ENCODE measurements around the gene SERTAD1.
"Not testable (repeated sequence)": the region's sequence is repeated elsewhere in the genome, so short reads cannot be mapped to it uniquely, and the experiment has no call there.

SERTAD1 gene

GRCh38 chr19:40444000-40444824 lies 18.4 kb upstream of the SERTAD1 start, which contains the start of gene SERTAD3:
TSS of gene SERTAD3 (minus strand) at chr19:40444335. CDS start at chr19:40442080, 2,255 bp downstream.
- Histone ChIP-seq H3K9me3 (ENCODE audit: low read depth, low read length) (no peaks in the 10 kb centered on the region), H3K4me3 (peak within 1 kb of the TSS; percentile 100)

GRCh38 chr19:40443131-40443999 lies 17.6 kb upstream of the SERTAD1 start:
- H3K36me3 ChIP-seq (ENCODE audit: insufficient read depth, low read length): peaks cover 21% of the 10 kb centered on the region

More at GRCh38 chr19:40444000-40444824, 18.4 kb upstream of the SERTAD1 start, which contains the start of gene SERTAD3:
- peak; percentile 69 for DNase-seq (ENCODE audit: low read depth, low spot score)
- peaks cover 21% of the 10 kb centered on the region for H3K36me3 ChIP-seq (ENCODE audit: insufficient read depth, low read length)
- peak within 1 kb of the TSS; percentile 95 for H3K9ac ChIP-seq (ENCODE audit: insufficient read length)
- H3K27ac ChIP-seq: peak within 1 kb of the TSS; percentile 98
- peak; percentile 43 for TF ChIP-seq FOXP2 (optimal IDR thresholded peaks at IDR 0.05; ENCODE audit: control extremely low read depth, extremely low read length, insufficient read depth)
- peak; percentile 87; the same call in 1 of the 2 replicates for TF ChIP-seq POLR2AphosphoS5 (IDR thresholded peaks at IDR 0.05; ENCODE audit: borderline replicate concordance, low read depth, low read length)
- TF ChIP-seq EZH2 (IDR thresholded peaks at IDR 0.05): no peak

DNA sequence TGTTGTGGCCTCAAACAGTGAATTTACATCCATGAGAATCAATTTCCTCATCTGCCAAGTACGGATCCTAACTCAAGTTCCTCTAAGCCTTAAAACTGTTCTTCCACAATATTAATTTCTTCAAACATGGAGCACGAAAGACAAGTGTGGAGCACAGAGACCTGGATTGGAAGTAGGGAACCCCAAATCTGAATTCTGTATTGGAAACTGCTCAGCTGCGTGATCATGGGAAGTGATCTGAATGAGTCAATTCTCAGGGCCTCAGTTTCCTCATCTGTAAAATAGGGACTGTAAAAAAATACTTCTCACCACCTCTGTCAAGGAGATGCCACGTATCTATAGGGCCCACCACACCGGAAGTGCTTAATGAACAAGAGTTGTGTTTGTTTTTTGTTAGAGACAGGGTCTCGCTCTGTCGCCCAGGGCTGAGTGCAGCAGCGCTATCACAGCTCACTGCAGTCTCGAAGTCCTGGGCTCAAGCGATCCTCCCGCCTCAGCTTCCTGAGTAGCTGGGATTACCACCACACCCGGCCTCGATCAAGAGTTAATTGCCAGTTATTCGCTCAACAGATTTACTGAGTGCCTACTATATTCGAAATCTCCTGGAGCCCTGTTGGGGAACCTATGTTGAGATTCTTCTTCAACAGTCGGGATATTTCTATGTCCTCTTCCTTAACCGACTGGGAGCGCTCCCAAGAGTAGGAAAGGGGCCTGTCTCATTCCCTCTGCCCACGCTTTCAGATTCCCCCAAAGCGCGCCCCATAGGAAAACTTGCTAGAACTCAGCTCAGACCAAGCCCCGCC lies 16.7 kb upstream of the SERTAD1 start:
- H3K9me3 ChIP-seq (ENCODE audit: low read depth, low read length): no peaks in the 10 kb centered on the region
- H3K27ac ChIP-seq: peak overlapping the region; percentile 90
- TF ChIP-seq EZH2 (IDR thresholded peaks at IDR 0.05): no peak
- TF ChIP-seq FOXP2 (optimal IDR thresholded peaks at IDR 0.05; ENCODE audit: control extremely low read depth, extremely low read length, insufficient read depth): no peak
- H3K36me3 ChIP-seq (ENCODE audit: insufficient read depth, low read length): peaks cover 21% of the 10 kb centered on the region
- H3K4me3 ChIP-seq: peak overlapping the region; percentile 100
- DNase-seq (ENCODE audit: low read depth, low spot score): no peak
- H3K9ac ChIP-seq (ENCODE audit: insufficient read length): peak overlapping the region; percentile 87

More at GRCh38 chr19:40443131-40443999, 17.6 kb upstream of the SERTAD1 start:
- Histone ChIP-seq H3K4me3 (peak overlapping the region; percentile 100), H3K27ac (peak overlapping the region; percentile 98), H3K9me3 (ENCODE audit: low read depth, low read length) (no peaks in the 10 kb centered on the region), H3K9ac (ENCODE audit: insufficient read length) (peak overlapping the region; percentile 95)
- DNase-seq (ENCODE audit: low read depth, low spot score): peak; percentile 97
- TF ChIP-seq EZH2 (IDR thresholded peaks at IDR 0.05): no peak
- TF ChIP-seq POLR2AphosphoS5 (IDR thresholded peaks at IDR 0.05; ENCODE audit: borderline replicate concordance, low read depth, low read length): peak; percentile 83

DNA sequence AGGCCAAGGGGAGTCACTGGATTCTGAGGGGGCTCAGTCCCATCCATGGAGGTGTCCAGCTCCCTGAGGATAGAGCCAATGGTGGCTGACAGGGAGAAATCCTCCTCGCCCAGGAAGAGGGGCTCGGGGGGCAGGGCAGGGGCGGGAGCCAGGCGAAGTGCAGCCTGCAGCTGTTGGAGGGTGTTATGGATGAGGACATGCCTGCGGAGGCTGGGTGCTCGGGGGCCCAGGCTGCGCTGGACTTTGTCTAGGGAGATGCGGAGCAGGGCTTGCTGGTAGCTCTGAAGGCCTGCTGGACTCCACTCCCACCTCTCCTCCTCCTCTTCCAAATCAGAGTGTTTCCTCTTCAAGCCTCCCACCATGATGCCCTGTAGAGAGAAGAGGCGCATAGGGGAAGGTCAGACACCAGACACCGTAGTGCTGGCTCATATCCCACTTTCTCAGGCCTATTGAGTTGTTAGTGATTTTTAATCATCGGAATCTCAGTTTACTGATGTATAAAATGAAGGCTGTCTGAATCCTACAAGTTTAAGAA lies 16.0 kb upstream of the SERTAD1 start:
- Histone ChIP-seq H3K36me3 (ENCODE audit: insufficient read depth, low read length) (peaks cover 21% of the 10 kb centered on the region), H3K9ac (ENCODE audit: insufficient read length) (peak overlapping the region; percentile 87), H3K27ac (peak overlapping the region; percentile 90), H3K9me3 (ENCODE audit: low read depth, low read length) (no peaks in the 10 kb centered on the region), H3K4me3 (peak overlapping the region; percentile 100)
- DNase-seq (ENCODE audit: low read depth, low spot score): no peak
- TF ChIP-seq POLR2AphosphoS5 (IDR thresholded peaks at IDR 0.05; ENCODE audit: borderline replicate concordance, low read depth, low read length): no peak
- no peak for TF ChIP-seq EZH2 (IDR thresholded peaks at IDR 0.05)
- TF ChIP-seq FOXP2 (optimal IDR thresholded peaks at IDR 0.05; ENCODE audit: control extremely low read depth, extremely low read length, insufficient read depth): no peak

DNA sequence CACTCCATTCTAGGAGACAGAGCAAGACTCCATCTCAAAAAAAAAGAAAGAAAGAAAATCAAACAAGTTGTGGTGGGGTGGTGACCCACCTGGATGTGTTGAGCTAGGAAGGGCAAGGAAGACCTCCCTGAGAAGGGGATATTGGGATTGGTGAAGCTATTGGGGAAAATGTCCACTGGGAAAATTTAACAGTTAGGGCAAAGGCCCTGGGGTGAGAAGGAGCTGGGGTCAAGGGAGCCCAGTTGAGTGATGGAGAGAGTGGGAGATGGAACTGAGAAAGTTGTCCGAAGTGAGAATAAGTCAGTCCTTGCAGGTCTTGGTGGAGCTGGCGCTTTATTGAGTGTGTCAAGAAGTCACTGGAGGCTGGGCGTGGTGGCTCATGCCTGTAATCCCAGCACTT lies 12.5 kb upstream of the SERTAD1 start:
- no peak for DNase-seq (ENCODE audit: low read depth, low spot score)
- Histone ChIP-seq H3K9ac (ENCODE audit: insufficient read length) (no peak overlapping the region), H3K27ac (no peak overlapping the region), H3K4me3 (no peak overlapping the region), H3K36me3 (ENCODE audit: insufficient read depth, low read length) (peaks cover 21% of the 10 kb centered on the region), H3K9me3 (ENCODE audit: low read depth, low read length) (no peaks in the 10 kb centered on the region)
- TF ChIP-seq EZH2 (IDR thresholded peaks at IDR 0.05) (no peak), FOXP2 (optimal IDR thresholded peaks at IDR 0.05; ENCODE audit: control extremely low read depth, extremely low read length, insufficient read depth) (no peak), POLR2AphosphoS5 (IDR thresholded peaks at IDR 0.05; ENCODE audit: borderline replicate concordance, low read depth, low read length) (no peak)

- Histone ChIP-seq H3K9me3 (ENCODE audit: low read depth, low read length) (no peaks in the 10 kb centered on the region), H3K36me3 (ENCODE audit: insufficient read depth, low read length) (no peaks in the 10 kb centered on the region), H3K9ac (ENCODE audit: insufficient read length) (peak overlapping the region; percentile 62), H3K27ac (peak overlapping the region; percentile 78), H3K4me3 (0 out of 2 replicates have a peak overlapping the region, but pooled peaks have one; percentile 4)
- TF ChIP-seq POLR2AphosphoS5 (IDR thresholded peaks at IDR 0.05; ENCODE audit: borderline replicate concordance, low read depth, low read length) (no peak), FOXP2 (optimal IDR thresholded peaks at IDR 0.05; ENCODE audit: control extremely low read depth, extremely low read length, insufficient read depth) (no peak), EZH2 (IDR thresholded peaks at IDR 0.05) (no peak)
- no peak for DNase-seq (ENCODE audit: low read depth, low spot score)
Measured at GRCh38 chr19:40433391-40434216, 7.8 kb upstream of the SERTAD1 start.

DNA sequence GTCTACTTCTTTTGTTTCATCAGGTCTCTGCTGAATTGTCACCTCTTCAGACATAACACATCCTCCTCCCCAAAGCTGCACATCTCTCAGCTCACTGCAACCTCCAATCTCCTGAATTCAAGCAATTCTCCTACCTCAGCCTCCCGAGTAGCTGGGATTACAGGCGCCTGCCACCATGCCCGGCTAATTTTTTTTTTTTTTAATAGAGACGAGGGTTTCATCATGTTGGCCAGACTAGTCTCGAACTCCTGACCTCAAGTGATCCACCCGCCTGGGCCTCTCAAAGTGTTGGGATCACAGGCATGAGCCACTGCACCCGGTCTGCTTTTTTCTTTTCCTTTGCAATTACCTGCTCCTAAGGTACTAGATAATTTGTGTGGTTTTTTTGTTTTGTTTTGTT lies 7.0 kb upstream of the SERTAD1 start:
- DNase-seq (ENCODE audit: low read depth, low spot score); H3K9ac ChIP-seq (ENCODE audit: insufficient read length); H3K36me3 ChIP-seq (ENCODE audit: insufficient read depth, low read length); H3K4me3 ChIP-seq; H3K9me3 ChIP-seq (ENCODE audit: low read depth, low read length): not testable (repeated sequence)
- peak overlapping the region; percentile 78; the same call in 1 of the 2 replicates for H3K27ac ChIP-seq

Data from SK-N-MC (cell line).